Cardiac muscle cell (in vitro differentiated cells and primary cell): ENCODE data around the gene BICD1. TPM values are rescaled to one million over a fixed set of nuclear protein-coding genes. Genes with fewer than 3 reads are reported as not detected.

Experiments used
- DNase-seq, 2 donors: peaks; one replicate each; pipeline versions ENCODE4 v3.0.0 to v3.0.0-alpha.2; 2010 to 2017; ENCODE audit warnings: low read depth in 1 of 2, low spot score in 1 of 2
- H3K27ac ChIP-seq: fragments of 200-600 bp; sonication (generic); 2 replicates; pipeline ENCODE4 v1.5.1; 2016
- H3K27me3 ChIP-seq: fragments of 200-600 bp; sonication (generic); 2 replicates; pipeline ENCODE4 v1.6.0; 2016; ENCODE audit warnings: control low read depth
- H3K36me3 ChIP-seq: fragments of 200-600 bp; sonication (generic); 2 replicates; pipeline ENCODE4 v1.5.1; 2016; ENCODE audit warnings: control low read depth
- H3K4me1 ChIP-seq: fragments of 200-600 bp; sonication (generic); 2 replicates; pipeline ENCODE4 v1.8.1; 2017; ENCODE audit warnings: low read depth, mild to moderate bottlenecking, mixed run types
- H3K4me3 ChIP-seq: fragments of 200-600 bp; sonication (generic); 2 replicates; pipeline ENCODE4 v1.5.1; 2016; ENCODE audit warnings: mild to moderate bottlenecking
- H3K9me3 ChIP-seq: fragments of 200-600 bp; sonication (generic); 2 replicates; pipeline ENCODE4 v1.5.1; 2017; ENCODE audit warnings: low read depth, mild to moderate bottlenecking, control low read depth
- CTCF ChIP-seq: IDR thresholded peaks from 2 replicates; pipeline ENCODE4 v1.5.1; 2012; ENCODE audit warnings: low read depth, mild to moderate bottlenecking, low read length
- polyA plus RNA-seq: library from polyadenylated mRNA; unstranded; fragments of >200 nt; fragmentation: Nextera tagmentation; extraction: Ambion mirVana; gene quantifications from 2 replicates; pipeline ENCODE4 v1.2.1, GENCODE V29; 2016
- total RNA-seq: library from RNA; depleted of rRNA; stranded (reverse); fragments of >200 nt; gene quantifications from 2 replicates; pipeline ENCODE4 v1.2.3, GENCODE V29; 2016

BICD1 gene
- total and polyA plus RNA-seq, 2 experiments from 2014 or later: 13.3 to 16.6 TPM

GRCh38 chr12:32100888-32101287 lies 5.8 kb upstream of the BICD1 start:
- H3K27me3 ChIP-seq: no peaks in the 10 kb centered on the region
- no peaks in the 10 kb centered on the region for H3K9me3 ChIP-seq
- no peaks in the 10 kb centered on the region for H3K4me1 ChIP-seq
- TF ChIP-seq CTCF: no peak
- H3K36me3 ChIP-seq: no peaks in the 10 kb centered on the region
- no peak overlapping the region for H3K27ac ChIP-seq
- H3K4me3 ChIP-seq: no peak overlapping the region
- DNase-seq: no peak

- no peak overlapping the region for H3K4me3 ChIP-seq
- TF ChIP-seq CTCF: no peak
- peak in 1 of 2 donors; percentile 64 for DNase-seq
Observed at GRCh38 chr12:32102234-32102633, 4.4 kb upstream of the BICD1 start.

GRCh38 chr12:32104572-32105355 lies 1.9 kb upstream of the BICD1 start:
- H3K36me3 ChIP-seq: no peaks in the 10 kb centered on the region
- no peak overlapping the region for H3K27ac ChIP-seq

More at GRCh38 chr12:32102234-32102633, 4.4 kb upstream of the BICD1 start:
- H3K27ac ChIP-seq: no peak overlapping the region
- H3K9me3 ChIP-seq: no peaks in the 10 kb centered on the region
- H3K4me1 ChIP-seq: no peaks in the 10 kb centered on the region
- H3K27me3 ChIP-seq: no peaks in the 10 kb centered on the region
- no peaks in the 10 kb centered on the region for H3K36me3 ChIP-seq

GRCh38 chr12:32105986-32106516 lies 596 bp upstream of the BICD1 start:
- Histone ChIP-seq H3K4me3 (peak overlapping the region; percentile 77), H3K9me3 (no peaks in the 10 kb centered on the region), H3K36me3 (no peaks in the 10 kb centered on the region), H3K27me3 (no peaks in the 10 kb centered on the region), H3K27ac (peak overlapping the region; percentile 78), H3K4me1 (peaks cover 15% of the 10 kb centered on the region)
- no peak for TF ChIP-seq CTCF
- DNase-seq: peak in 1 of 2 donors; percentile 3

More at GRCh38 chr12:32104572-32105355, 1.9 kb upstream of the BICD1 start:
- no peaks in the 10 kb centered on the region for H3K27me3 ChIP-seq
- peaks cover 11% of the 10 kb centered on the region for H3K4me1 ChIP-seq
- H3K4me3 ChIP-seq: no peak overlapping the region
- H3K9me3 ChIP-seq: no peaks in the 10 kb centered on the region
- no peak for TF ChIP-seq CTCF
- DNase-seq: no peak

GRCh38 chr12:32107359-32108267 lies 966 bp downstream of the BICD1 start:
- no peaks in the 10 kb centered on the region for H3K9me3 ChIP-seq
- peak; percentile 27 to 67 for DNase-seq

More at GRCh38 chr12:32107359-32108267, 966 bp downstream of the BICD1 start:
- Histone ChIP-seq H3K36me3 (no peaks in the 10 kb centered on the region), H3K4me1 (peaks cover 15% of the 10 kb centered on the region), H3K4me3 (peak overlapping the region; percentile 77), H3K27me3 (no peaks in the 10 kb centered on the region), H3K27ac (peak overlapping the region; percentile 78)
- TF ChIP-seq CTCF: no peak
